H1 (cell line): Measurements from ENCODE around the gene PCP4.

Experiments used
- BRCA1 ChIP-seq: IDR thresholded peaks from 2 replicates; pipeline ENCODE4 v1.6.1; 2012; ENCODE audit warnings: low read depth, low read length, improper control_type of control experiment
- CTCF ChIP-seq, 3 experiments: IDR thresholded peaks; 1 replicate in 2 of 3; 2 replicates in 1 of 3; pipeline versions ENCODE4 v1.5.1 to v1.6.1; 2011; ENCODE audit warnings: low read length in 3 of 3, mild to moderate bottlenecking in 3 of 3, inconsistent platforms in 2 of 3, low read depth in 1 of 3, moderate library complexity in 1 of 3; ENCODE audit not compliant: insufficient read depth in 1 of 3; ENCODE audit errors: control extremely low read depth in 1 of 3
- EP300 ChIP-seq, 2 experiments: IDR thresholded peaks; 1 replicate in 1 of 2; 2 replicates in 1 of 2; pipeline ENCODE4 v1.6.1; 2011 to 2012; ENCODE audit warnings: low read depth in 2 of 2, low read length in 2 of 2, mild to moderate bottlenecking in 2 of 2, borderline replicate concordance in 1 of 2, inconsistent platforms in 1 of 2, moderate library complexity in 1 of 2
- EZH2 ChIP-seq: fragments of 200-600 bp; sonication (generic); IDR thresholded peaks from 2 replicates; pipeline ENCODE4 v1.7.1; 2012; ENCODE audit warnings: low read depth, mild to moderate bottlenecking, moderate library complexity, low read length, inconsistent platforms; ENCODE audit not compliant: severe bottlenecking
- POLR2A ChIP-seq, 2 experiments: IDR thresholded peaks; 1 replicate in 1 of 2; 2 replicates in 1 of 2; pipeline ENCODE4 v1.6.1; 2011; ENCODE audit warnings: low read depth in 2 of 2, low read length in 2 of 2, mild to moderate bottlenecking in 2 of 2; ENCODE audit errors: control extremely low read depth in 1 of 2
- TEAD4 ChIP-seq: IDR thresholded peaks from 2 replicates; pipeline ENCODE4 v1.6.1; 2012; ENCODE audit warnings: low read depth, low read length, inconsistent platforms, mixed read lengths
- ZNF274 ChIP-seq: IDR thresholded peaks from 2 replicates; pipeline ENCODE4 v1.7.0; 2012; ENCODE audit warnings: low read length, borderline replicate concordance; ENCODE audit errors: extremely low read depth

- TF ChIP-seq POLR2A (IDR thresholded peaks at IDR 0.05; ENCODE audit: control extremely low read depth in 1 of 2, low read depth in 2 of 2, low read length in 2 of 2) (no peak), EP300 (IDR thresholded peaks at IDR 0.05; ENCODE audit: borderline replicate concordance in 1 of 2, low read depth in 2 of 2, low read length in 2 of 2) (no peak), CTCF (IDR thresholded peaks at IDR 0.05; ENCODE audit: control extremely low read depth in 1 of 3, insufficient read depth in 1 of 3, low read depth in 1 of 3, low read length in 3 of 3) (no peak), TEAD4 (no peak), EZH2 (no peak), ZNF274 (no peak), BRCA1 (no peak)
Observed at GRCh38 chr21:39902986-39903385, 35.7 kb downstream of the PCP4 start.
